H1 (cell line): ENCODE results near the gene SLCO2A1. TPM values are rescaled to one million over a fixed set of nuclear protein-coding genes. Genes with fewer than 3 reads are reported as not detected.

Experiments used
- CTCF ChIA-PET: fragments of 300-600 bp; sonication (Branson Sonifier 250); formaldehyde crosslinking; loops from one replicate; lab custom pipeline; 2021; ENCODE audit not compliant: partially characterized antibody; lab: Charles Lee
- POLR2A ChIA-PET: fragments of 300-600 bp; sonication (Branson Sonifier 250); formaldehyde crosslinking; loops from one replicate; lab custom pipeline; 2021; ENCODE audit warnings: inconsistent platforms; ENCODE audit not compliant: partially characterized antibody; lab: Charles Lee
- DNase-seq, 2 experiments: peaks; one replicate each; pipeline versions ENCODE4 v3.0.0 to v3.0.0-alpha.2; 2010 to 2022; ENCODE audit warnings: low spot score in 2 of 2, low read depth in 1 of 2, mixed read lengths in 1 of 2
- FAIRE-seq: peaks from 2 replicates; lab custom pipeline; 2011; peaks lifted over from hg19 to GRCh38; lab: Jason Lieb, UNC
- H2AFZ ChIP-seq: 2 replicates; pipeline ENCODE4 v1.8.1; 2012; ENCODE audit warnings: low read length, inconsistent platforms
- H2AK5ac ChIP-seq: 2 replicates; pipeline ENCODE4 v1.6.1; 2013; ENCODE audit warnings: low read depth, low read length
- H2BK120ac ChIP-seq: replicated peaks from 2 replicates; pipeline ENCODE3; 2013; ENCODE audit warnings: low read depth, low read length, inconsistent platforms
- H2BK12ac ChIP-seq: 2 replicates; pipeline ENCODE4 v1.6.1; 2013; ENCODE audit warnings: low read depth, low read length
- H2BK15ac ChIP-seq: 2 replicates; pipeline ENCODE4 v1.6.1; 2013; ENCODE audit warnings: low read length
- H2BK20ac ChIP-seq: 2 replicates; pipeline ENCODE4 v1.6.1; 2013; ENCODE audit warnings: low read length
- H2BK5ac ChIP-seq: 2 replicates; pipeline ENCODE4 v1.6.1; 2013; ENCODE audit warnings: low read depth, low read length
- H3K14ac ChIP-seq: 2 replicates; pipeline ENCODE4 v1.6.1; 2013; ENCODE audit warnings: inconsistent platforms; ENCODE audit not compliant: insufficient read length
- H3K18ac ChIP-seq: 2 replicates; pipeline ENCODE4 v1.6.1; 2013; ENCODE audit warnings: low read length; ENCODE audit errors: extremely low read depth
- H3K23ac ChIP-seq: 2 replicates; pipeline ENCODE4 v1.6.1; 2013; ENCODE audit warnings: inconsistent platforms; ENCODE audit not compliant: insufficient read length
- H3K23me2 ChIP-seq: 2 replicates; pipeline ENCODE4 v1.6.1; 2013; ENCODE audit warnings: low read depth, low read length
- H3K27ac ChIP-seq: 2 replicates; pipeline ENCODE4 v1.6.1; 2011; ENCODE audit warnings: low read depth, low read length, inconsistent platforms
- H3K27me3 ChIP-seq, 4 experiments: replicated peaks in 1 of 4; 1 replicate in 1 of 4; 2 replicates in 3 of 4; pipeline versions ENCODE4 v1.6.1 to v1.8.1; 2011 to 2013; ENCODE audit warnings: low read length in 3 of 4, mild to moderate bottlenecking in 3 of 4, inconsistent platforms in 2 of 4, mixed read lengths in 2 of 4, moderate library complexity in 1 of 4; ENCODE audit not compliant: control insufficient read depth in 3 of 4, insufficient read depth in 3 of 4; ENCODE audit errors: extremely low read depth in 1 of 4
- H3K36me3 ChIP-seq, 4 experiments: 2 replicates each; pipeline versions ENCODE4 v1.6.1 to v1.8.1; 2011 to 2013; ENCODE audit warnings: mild to moderate bottlenecking in 4 of 4, low read length in 3 of 4, moderate library complexity in 2 of 4, control low read depth in 1 of 4, inconsistent platforms in 1 of 4; ENCODE audit not compliant: insufficient read depth in 4 of 4, control insufficient read depth in 2 of 4
- H3K4ac ChIP-seq: replicated peaks from 2 replicates; pipeline ENCODE3; 2013; ENCODE audit warnings: low read length, low read depth, mixed read lengths, inconsistent platforms; ENCODE audit not compliant: insufficient read length
- H3K4me1 ChIP-seq, 4 experiments: replicated peaks in 1 of 4; 1 replicate in 1 of 4; 2 replicates in 3 of 4; pipeline versions ENCODE4 v1.6.1 to v1.8.1; 2011 to 2013; ENCODE audit warnings: low read length in 3 of 4, inconsistent platforms in 2 of 4, mixed read lengths in 1 of 4; ENCODE audit not compliant: insufficient read depth in 4 of 4, control insufficient read depth in 3 of 4
- H3K4me2 ChIP-seq, 2 experiments: 2 replicates each; pipeline versions ENCODE4 v1.6.1 to v1.8.1; 2011 to 2013; ENCODE audit warnings: low read depth in 2 of 2, low read length in 2 of 2, control low read depth in 1 of 2, inconsistent platforms in 1 of 2, mild to moderate bottlenecking in 1 of 2; ENCODE audit not compliant: insufficient read depth in 1 of 2
- H3K4me3 ChIP-seq, 4 experiments: fragments of 200-600, 300-600 bp in 1 of 4; sonication (generic), shearing (Covaris generic), sonication (Bioruptor Twin) in 1 of 4; 2 replicates each; pipeline versions ENCODE4 v1.5.1 to v1.8.1; 2011 to 2016; ENCODE audit warnings: low read length in 4 of 4, low read depth in 3 of 4, control low read depth in 2 of 4, inconsistent platforms in 2 of 4, mild to moderate bottlenecking in 2 of 4, mixed read lengths in 1 of 4, moderate library complexity in 1 of 4; ENCODE audit not compliant: insufficient read depth in 2 of 4; ENCODE audit errors: extremely low read depth in 1 of 4
- H3K56ac ChIP-seq: replicated peaks from 2 replicates; pipeline ENCODE3; 2013; ENCODE audit warnings: low read depth, mild to moderate bottlenecking, mixed read lengths, low read length, inconsistent platforms; ENCODE audit not compliant: insufficient read length
- H3K79me1 ChIP-seq: 2 replicates; pipeline ENCODE4 v1.6.1; 2013; ENCODE audit warnings: low read depth, low read length, control low read depth
- H3K79me2 ChIP-seq, 2 experiments: 2 replicates each; pipeline versions ENCODE4 v1.6.1 to v1.8.1; 2012 to 2013; ENCODE audit warnings: low read length in 2 of 2, mild to moderate bottlenecking in 2 of 2, inconsistent platforms in 1 of 2; ENCODE audit not compliant: insufficient read depth in 2 of 2, control insufficient read depth in 1 of 2
- H3K9ac ChIP-seq, 4 experiments: replicated peaks in 1 of 4; 1 replicate in 1 of 4; 2 replicates in 3 of 4; pipeline versions ENCODE4 v1.6.1 to v1.8.1; 2011 to 2013; ENCODE audit warnings: low read depth in 3 of 4, low read length in 3 of 4, control low read depth in 2 of 4, mild to moderate bottlenecking in 2 of 4, moderate library complexity in 2 of 4, inconsistent platforms in 1 of 4; ENCODE audit errors: extremely low read depth in 1 of 4
- H3K9me3 ChIP-seq, 2 experiments: 2 replicates each; pipeline versions ENCODE4 v1.6.1 to v1.8.1; 2012 to 2013; ENCODE audit warnings: mild to moderate bottlenecking in 2 of 2, moderate library complexity in 2 of 2, control low read depth in 1 of 2, inconsistent platforms in 1 of 2, low read depth in 1 of 2, low read length in 1 of 2, mixed read lengths in 1 of 2; ENCODE audit not compliant: insufficient read depth in 2 of 2
- H4K20me1 ChIP-seq, 2 experiments: replicated peaks in 1 of 2; 2 replicates each; pipeline versions ENCODE3 to v1.8.1; 2011 to 2013; ENCODE audit warnings: inconsistent platforms in 2 of 2, low read length in 2 of 2, mild to moderate bottlenecking in 1 of 2; ENCODE audit not compliant: insufficient read depth in 2 of 2, control insufficient read depth in 1 of 2
- H4K5ac ChIP-seq: 2 replicates; pipeline ENCODE4 v1.6.1; 2013; ENCODE audit warnings: low read length, low read depth, mixed read lengths, inconsistent platforms; ENCODE audit not compliant: insufficient read length
- H4K8ac ChIP-seq: 2 replicates; pipeline ENCODE4 v1.8.0; 2013; ENCODE audit warnings: mild to moderate bottlenecking, moderate library complexity, low read length, inconsistent platforms; ENCODE audit not compliant: insufficient read depth; ENCODE audit errors: extremely low read depth
- H4K91ac ChIP-seq: replicated peaks from 2 replicates; pipeline ENCODE3; 2013; ENCODE audit warnings: low read length, mixed read lengths, inconsistent platforms; ENCODE audit not compliant: insufficient read length
- CEBPB ChIP-seq: IDR thresholded peaks from 2 replicates; pipeline ENCODE4 v1.6.1; 2012; ENCODE audit warnings: low read depth, low read length
- TCF12 ChIP-seq: IDR thresholded peaks from 2 replicates; pipeline ENCODE4 v1.6.1; 2011; ENCODE audit warnings: low read depth, mild to moderate bottlenecking, low read length
- WGBS, 2 experiments: shearing (Covaris generic) in 1 of 2; methylation state at CpG; one replicate each; pipeline versions ENCODE4 v1.1.6 to v1.1.7; 2013 to 2015; ENCODE audit warnings: low lambda C conversion rate in 2 of 2, mixed read lengths in 2 of 2, inconsistent platforms in 1 of 2, low coverage in 1 of 2, missing lambda C conversion rate in 1 of 2; ENCODE audit not compliant: insufficient replicate concordance in 2 of 2, insufficient coverage in 1 of 2, insufficient read length in 1 of 2; ENCODE audit errors: extremely low coverage in 1 of 2, missing lambda C conversion rate in 1 of 2; 5-methylcytosine and 5-hydroxymethylcytosine counted together
- polyA plus RNA-seq, 7 experiments: library from polyadenylated mRNA; depleted of rRNA in 3 of 7; stranded (reverse) in 5 of 7; unstranded in 2 of 7; fragments of >200 nt in 5 of 7; fragments of 200-250 nt in 2 of 7; gene quantifications; 1 replicate in 5 of 7; 2 replicates in 1 of 7; 4 replicates in 1 of 7; pipeline versions ENCODE4 v1.2.1 to v1.2.3, GENCODE V29; 2011 to 2013; ENCODE audit warnings: missing spikeins in 2 of 7, mixed read lengths in 2 of 7
- total RNA-seq: library from RNA; stranded (reverse); fragmentation: NEBNext Ultra II Directional; extraction: Animal tissue kit (Norgen Biotek cat#: 25700); gene quantifications from 2 replicates; pipeline ENCODE4 v1.2.1, GENCODE V29; 2021
- TF ChIP-seq, protein P1 (sequence below): IDR thresholded peaks from 2 replicates; pipeline ENCODE4 v1.6.1; 2011; ENCODE audit warnings: low read length, improper control_type of control experiment

SLCO2A1 gene
- total and polyA plus RNA-seq, 2 of the 8 experiments (the other 6 are each of a cell fraction or from before 2014, with no cell fraction given): 1.1 to 2.3 TPM

DNA sequence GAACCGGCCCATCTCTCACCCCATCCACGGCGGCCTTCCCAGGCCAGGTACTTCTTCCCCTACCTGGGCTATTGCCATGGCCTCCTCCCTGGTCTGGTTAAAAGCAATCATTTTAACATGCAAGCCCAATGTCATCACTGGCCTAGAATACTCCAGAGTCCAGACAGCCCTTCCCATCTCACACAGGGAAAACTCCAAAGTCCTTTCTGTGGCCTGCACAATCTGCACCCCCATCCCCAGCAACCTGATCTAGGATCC is 45.8 kb upstream of the SLCO2A1 start:
- H3K79me2 ChIP-seq: no peaks in the 10 kb centered on the region
- POLR2A ChIA-PET: no interaction called here
- H3K36me3 ChIP-seq: no peaks in the 10 kb centered on the region
- no peak overlapping the region for H3K4ac ChIP-seq
- no peak overlapping the region for H4K8ac ChIP-seq
- H4K5ac ChIP-seq: no peak overlapping the region
- H3K27me3 ChIP-seq: no peaks in the 10 kb centered on the region
- H2BK120ac ChIP-seq: no peak overlapping the region
- no peak overlapping the region for H3K27ac ChIP-seq
- H3K4me1 ChIP-seq: no peaks in the 10 kb centered on the region
- H3K18ac ChIP-seq: no peak overlapping the region
- H3K56ac ChIP-seq: no peak overlapping the region
- no peak overlapping the region for H2AK5ac ChIP-seq
- H4K91ac ChIP-seq: no peak overlapping the region
- no peak overlapping the region for H3K4me2 ChIP-seq
- WGBS, 2 experiments: 71% methylated on average over 3 of the region's 3 CpGs; no CpG with 5 or more reads in 1 of the 2 experiments
- no peak overlapping the region for H2AFZ ChIP-seq
- H2BK15ac ChIP-seq: no peak overlapping the region
- H3K23ac ChIP-seq: no peak overlapping the region
- DNase-seq (peak in 1 of 2 experiments; percentile 20), FAIRE-seq (no peak)
- H3K79me1 ChIP-seq: no peaks in the 10 kb centered on the region
- H3K14ac ChIP-seq: no peak overlapping the region
- no peak overlapping the region for H3K9ac ChIP-seq
- no peaks in the 10 kb centered on the region for H3K23me2 ChIP-seq
- no peak overlapping the region for H2BK20ac ChIP-seq
- H4K20me1 ChIP-seq: no peaks in the 10 kb centered on the region
- H2BK12ac ChIP-seq: no peak overlapping the region
- no peak overlapping the region for H3K4me3 ChIP-seq
- H2BK5ac ChIP-seq: no peak overlapping the region
- no peak for TF ChIP-seq TCF12
- TF ChIP-seq CEBPB: no peak
- TF ChIP-seq, protein P1, sequence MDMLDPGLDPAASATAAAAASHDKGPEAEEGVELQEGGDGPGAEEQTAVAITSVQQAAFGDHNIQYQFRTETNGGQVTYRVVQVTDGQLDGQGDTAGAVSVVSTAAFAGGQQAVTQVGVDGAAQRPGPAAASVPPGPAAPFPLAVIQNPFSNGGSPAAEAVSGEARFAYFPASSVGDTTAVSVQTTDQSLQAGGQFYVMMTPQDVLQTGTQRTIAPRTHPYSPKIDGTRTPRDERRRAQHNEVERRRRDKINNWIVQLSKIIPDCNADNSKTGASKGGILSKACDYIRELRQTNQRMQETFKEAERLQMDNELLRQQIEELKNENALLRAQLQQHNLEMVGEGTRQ: no peak
- CTCF ChIA-PET: no interaction called here
- peaks cover 0 to 3% of the 10 kb centered on the region in 2 experiments; a peak in 1 of 4 replicates for H3K9me3 ChIP-seq
